HG02610 (cell line): Measurements from ENCODE around the gene DPM1.

Experiments used
- ATAC-seq: cut with Tn5 transposase; IDR thresholded peaks from one replicate; pipeline ENCODE4 v1.9.1; 2021; ENCODE audit warnings: mild to moderate bottlenecking, moderate library complexity; ENCODE audit not compliant: unreplicated experiment

DPM1 gene

DNA sequence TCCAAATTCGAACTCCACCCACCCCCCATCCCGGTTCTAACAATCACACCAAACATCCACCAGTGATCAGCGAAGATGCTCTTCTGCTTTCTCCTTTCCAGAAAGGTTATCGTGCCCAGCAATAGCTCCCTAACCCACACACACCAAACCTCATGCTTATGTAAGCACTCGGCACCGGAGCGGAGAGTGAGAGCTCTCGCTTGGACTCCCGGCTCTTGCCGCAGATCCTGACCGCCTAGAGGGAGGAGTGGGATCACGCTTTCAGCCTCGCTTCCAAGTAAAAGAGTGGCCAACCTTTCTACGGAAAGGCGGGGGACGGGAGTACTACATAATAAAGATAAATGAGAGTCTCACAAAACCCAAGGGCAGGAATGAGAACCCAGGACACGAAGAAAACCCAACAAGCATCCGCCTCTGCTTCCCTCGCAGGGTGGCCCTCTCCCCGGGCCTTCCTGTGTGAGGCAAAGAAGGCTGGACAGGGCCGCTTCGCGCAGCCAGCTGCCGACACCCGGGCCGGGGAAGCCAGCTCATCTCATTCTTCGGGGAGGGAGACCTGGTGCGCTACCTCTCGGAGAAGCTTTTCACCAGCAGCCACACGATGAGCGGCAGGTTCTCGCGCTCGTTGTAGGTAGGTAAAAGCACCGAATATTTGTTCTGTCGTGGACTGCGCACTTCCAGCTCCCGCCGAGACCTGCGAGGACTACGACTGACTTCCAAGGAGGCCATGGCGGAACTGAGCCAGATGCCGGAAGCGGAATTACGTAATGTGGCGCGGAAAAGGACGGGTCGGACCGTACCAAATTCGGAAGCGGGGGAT, at the start of gene DPM1:
Gene DPM1, minus strand, starts transcription at position 735 of the 817 bp plus-strand sequence. Its CDS starts 9 bp downstream, at position 726.
- ATAC-seq = peak; percentile 76

DNA sequence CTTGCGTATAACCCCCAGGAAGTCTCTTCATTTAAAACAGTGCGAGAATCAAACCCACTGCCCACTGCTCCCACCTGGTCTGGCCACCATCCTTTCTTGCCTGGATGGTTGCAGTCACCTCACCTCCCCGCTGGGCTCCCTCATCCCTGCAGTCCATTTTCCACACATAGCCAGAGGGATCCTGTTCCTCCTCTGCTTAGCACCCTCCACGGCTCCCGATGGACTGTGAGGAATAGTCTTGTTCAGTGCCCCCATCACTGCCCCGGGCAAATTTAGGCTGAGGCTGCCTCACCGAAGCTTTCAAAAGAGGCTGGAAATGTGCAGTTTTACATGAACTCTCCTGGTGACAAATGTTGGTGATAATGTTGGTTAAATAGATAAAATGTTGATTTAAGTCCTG, 46.9 kb upstream of the DPM1 start:
- no peak for ATAC-seq

DNA sequence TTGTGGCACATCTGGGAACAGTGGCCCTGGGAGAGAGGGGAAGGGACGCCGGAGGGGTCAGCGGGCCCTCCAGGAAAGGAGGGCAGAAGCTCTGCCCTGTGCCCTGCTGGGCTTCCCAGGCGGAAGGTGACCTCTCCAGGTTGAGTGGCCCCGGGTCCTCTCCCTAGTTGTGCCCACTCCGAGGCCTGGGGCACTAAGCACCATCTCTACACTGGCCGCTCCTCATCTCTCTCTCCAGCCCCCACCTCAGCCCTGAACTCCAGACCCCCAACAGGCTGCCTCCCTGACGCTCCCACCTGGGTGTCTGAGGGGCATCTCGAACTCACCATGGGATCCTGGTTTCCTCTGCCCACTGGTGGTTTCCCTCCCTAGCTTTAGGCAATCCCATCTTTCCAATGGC, 46.4 kb upstream of the DPM1 start:
- no peak for ATAC-seq

DNA sequence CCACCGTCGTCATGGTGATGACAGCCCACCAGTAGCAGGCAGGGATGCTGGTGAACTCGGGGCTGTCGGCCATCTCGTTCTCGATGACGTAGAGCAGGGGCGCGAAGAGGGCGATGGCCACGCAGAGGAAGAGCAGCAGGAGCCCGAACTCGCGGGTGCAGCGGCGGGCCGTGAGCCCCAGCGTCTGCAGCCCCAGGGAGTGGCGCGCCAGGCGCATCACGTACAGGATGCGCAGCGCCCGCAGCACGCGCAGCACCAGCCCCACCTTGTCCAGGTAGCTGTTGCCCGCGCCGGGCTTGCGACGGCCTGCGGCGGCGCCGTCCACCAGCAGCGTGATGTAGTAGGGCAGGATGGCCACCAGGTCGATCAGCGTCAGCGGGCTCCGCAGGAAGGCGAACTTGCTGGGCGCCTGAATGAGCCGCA, 46.0 kb upstream of the DPM1 start:
- no peak for ATAC-seq

DNA sequence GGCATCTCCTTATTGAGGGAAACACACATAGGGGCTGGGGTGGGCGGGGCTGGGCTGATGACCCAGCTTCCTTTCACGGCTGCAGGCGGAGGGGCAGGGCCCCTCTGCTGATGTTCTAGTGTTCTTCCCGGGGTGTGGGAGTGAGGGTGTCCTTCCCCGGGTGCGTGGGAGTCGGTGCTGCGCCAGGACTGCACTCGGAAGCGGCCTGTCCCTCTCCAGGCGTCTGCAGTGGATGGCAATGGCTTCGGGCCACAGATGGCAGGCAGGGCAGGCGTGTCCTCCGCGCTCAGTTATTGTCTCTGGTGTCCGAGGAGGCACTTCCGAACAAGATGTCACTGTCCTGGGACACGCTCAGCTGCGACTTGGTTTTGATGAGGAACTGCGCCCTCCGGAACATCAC, 45.4 kb upstream of the DPM1 start:
- ATAC-seq = no peak

DNA sequence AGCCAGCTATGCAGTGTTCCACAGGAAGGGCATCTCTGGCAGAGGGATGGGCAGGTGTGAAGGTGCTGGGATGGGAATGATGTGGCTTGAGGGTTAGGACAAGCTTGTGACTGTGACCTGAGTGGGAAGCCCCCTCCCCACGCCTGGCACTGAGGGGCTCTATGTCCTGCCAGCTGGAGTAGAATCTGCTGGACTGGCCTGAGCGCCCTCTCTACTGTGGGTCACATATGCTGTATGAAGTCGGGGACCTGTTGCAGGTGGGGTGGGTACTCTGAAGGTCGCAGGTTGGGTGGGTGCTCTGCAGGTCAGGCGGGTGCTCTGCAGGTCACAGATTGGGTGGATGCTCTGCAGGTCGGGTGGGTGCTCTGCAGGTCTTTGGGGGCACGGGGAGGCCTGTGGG, 44.3 kb upstream of the DPM1 start:
- ATAC-seq = no peak

DNA sequence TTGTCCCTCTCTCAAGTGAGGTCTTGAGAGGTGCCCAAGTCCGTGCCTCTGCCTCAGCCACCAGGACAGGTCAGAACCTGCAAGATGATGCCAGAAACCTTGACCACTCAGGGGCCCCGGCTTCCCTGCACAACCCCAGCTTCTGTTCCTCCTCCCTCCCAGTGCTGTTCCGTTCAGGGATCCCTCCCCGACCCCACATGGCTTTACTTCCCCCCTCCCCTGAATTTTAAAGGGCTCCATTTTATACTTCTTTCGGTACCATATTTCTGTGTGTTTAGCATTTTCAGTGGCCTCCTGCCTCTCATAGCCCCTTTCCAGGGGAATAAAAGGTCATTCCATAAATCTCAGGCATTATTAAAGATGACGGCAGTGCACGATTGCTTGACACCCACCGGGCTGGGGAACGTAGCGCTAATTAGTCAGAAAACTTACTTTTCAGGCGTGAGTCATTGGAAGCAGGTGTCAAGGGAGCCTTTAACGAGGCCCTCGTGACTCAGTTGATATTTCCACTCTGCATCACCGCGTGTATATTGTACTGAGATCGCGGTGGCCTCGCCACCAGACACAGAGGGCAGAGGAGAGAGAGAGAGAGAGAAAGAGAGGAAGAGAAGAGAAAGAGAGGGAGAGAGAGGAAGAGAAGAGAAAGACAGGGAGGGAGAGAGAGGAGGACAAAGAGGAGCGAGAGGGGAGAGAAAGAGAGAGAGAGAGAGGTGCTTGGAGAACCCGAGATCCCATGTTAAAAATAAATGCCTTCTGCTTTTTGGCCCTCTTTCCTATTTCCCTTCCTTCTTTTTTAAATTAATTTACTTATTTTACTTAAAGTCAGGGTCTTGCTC, 43.3 kb upstream of the DPM1 start:
- ATAC-seq = no peak

DNA sequence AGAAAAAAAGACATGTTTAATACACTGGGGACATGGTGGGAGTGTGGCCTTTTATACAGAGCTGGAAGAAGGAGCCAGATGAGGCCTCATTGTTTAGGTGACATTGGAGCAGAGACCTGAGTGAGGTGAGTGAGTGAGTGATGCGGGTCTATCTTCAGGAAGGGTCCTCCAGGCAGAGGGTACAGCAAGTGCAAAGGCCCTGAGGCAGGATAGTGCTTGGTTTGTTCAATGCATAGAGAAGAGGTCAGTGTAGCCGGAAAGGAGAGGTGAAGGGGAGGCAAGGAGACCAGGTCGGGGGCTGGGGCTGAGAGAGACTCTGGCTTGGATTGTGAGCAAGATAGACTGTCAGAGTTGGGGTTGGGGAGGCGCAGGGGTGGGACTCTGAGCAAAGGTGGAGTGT, 41.0 kb upstream of the DPM1 start:
- no peak for ATAC-seq

DNA sequence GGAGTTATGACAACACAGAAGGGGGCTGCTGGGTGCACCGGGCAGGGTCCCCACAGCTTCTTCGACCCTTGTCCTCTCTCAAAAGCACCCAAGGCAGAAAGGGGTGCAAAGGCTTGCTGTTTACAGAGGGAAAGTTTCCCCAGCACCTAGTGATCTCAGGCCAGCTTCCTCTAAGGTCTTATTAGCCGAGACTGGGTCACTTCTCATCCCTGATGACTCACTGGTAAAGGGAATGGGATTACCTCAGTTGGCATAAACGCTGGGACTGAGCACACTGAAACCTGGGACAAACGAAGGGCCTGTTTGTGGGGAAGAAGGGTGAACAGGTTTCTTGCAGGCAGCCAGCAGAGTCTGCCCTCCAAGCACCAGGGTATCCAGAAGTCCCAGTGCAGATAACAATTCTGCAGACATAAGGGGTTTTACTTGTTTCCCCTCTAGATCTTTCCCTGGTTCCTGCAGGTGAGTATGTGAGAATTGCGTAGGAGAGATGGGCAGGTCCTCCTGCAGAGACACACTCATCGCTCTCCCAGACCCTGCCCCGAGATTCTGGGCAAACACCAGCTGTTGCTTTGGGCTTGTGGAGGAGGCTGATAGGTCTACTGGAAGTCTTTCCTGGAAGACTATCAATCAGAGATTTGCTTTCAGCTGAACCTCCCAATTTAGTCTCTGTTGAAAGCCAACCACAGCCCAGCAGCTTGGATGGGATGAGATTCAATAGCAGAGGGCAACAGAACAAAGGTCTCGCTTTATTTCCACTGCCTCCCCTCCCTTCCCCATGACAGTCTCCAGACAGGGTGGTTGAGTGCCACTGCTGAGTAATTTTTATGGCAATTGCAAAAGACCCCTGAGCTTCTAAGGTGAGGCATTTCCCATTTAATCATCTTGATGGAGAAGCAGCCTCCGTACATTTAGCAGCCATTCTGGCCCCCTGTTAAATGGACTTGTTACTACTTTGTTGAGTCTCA, 38.9 kb upstream of the DPM1 start:
- ATAC-seq = no peak

DNA sequence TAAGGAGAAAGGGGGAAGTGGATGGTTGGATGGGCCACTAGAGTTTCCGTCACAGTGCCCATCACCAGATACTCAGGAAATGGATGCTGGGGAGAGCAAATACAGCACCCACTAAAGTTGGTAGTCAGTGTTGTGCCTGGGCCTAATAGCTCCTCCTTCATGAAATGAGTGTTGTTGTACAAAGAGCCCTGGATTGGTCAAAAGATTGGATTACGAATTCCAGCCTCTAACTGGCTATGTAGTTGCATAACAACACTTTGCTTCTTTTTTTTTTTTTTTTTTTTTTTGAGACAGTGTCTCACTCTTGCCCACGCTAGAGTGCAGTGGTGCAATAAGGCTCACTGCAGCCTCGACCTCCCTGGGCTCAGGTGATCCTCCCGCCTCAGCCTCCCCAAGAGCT, 37.2 kb upstream of the DPM1 start:
- ATAC-seq = no peak

DNA sequence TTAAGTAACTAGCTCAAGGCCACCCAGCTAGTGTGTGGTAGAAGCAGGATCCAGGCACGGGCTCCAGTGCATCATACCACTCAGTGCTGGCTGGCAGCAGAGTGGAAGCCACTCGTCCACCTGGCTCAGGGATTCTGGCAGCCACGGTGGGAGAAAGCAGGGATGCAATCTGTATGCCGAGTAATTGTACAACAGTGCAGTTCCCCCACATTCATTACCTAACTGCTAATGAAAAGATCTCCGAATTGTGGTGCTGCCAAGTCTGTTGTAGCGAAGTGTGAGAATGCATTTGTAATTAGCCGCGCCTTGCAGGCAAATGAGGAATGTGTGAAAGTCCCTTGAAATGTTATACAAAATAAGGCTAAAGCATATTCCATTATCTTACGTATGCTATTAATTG, 35.5 kb upstream of the DPM1 start:
- ATAC-seq = no peak

DNA sequence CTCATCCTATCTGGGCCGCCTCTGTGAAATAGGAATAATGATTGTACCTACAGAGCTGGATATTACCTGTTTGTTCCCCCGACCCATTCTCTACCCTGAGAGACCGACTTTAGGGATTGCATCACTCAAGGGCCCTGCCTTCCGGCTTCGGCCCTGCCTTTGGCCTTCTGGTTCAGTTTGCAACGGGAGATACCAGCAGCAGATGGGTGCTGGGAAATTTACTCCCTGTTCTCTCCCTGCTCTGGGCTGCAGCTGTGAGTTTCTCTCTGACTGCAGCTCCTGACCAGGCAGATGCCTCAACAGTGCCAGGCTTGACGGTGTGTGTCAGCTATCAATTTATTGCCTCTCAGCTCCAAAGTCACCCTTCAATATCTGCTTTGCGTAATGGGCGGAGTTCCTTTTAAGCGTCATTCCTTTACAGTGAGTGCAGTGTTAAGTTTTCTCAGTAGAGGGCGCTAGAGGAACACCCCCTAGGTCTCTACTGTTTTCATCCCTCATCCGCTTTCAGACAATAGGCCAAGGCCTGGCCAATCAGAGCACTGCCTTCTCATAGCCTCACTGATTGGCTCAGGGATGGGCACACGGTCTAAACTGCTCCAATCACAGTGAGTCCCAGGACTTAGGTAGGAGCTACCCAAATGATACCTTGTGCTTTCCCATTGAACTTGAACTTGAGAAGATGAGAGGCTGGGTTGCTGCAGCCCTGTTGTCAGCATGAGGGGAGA, 34.6 kb upstream of the DPM1 start:
- ATAC-seq = peak; percentile 62

DNA sequence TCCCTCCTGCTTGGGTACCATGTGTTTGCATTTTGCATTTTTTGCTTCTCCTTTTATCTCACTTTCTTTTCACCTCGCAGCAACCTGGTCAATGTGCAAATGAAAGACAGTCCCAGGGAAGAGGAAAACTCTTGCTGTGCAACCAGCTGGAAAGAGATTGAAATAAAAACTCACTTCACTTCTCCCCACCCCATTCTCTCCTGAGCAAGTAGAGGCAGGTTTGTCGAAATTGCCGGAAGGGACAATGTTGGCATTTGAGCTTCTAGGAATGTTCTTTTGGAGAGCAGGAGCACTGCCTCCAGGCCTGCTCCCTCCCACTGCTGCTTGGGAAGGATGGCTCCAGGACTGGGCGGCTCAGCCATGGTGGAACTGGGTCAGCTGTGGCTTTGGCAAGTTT, 34.0 kb upstream of the DPM1 start:
- no peak for ATAC-seq

DNA sequence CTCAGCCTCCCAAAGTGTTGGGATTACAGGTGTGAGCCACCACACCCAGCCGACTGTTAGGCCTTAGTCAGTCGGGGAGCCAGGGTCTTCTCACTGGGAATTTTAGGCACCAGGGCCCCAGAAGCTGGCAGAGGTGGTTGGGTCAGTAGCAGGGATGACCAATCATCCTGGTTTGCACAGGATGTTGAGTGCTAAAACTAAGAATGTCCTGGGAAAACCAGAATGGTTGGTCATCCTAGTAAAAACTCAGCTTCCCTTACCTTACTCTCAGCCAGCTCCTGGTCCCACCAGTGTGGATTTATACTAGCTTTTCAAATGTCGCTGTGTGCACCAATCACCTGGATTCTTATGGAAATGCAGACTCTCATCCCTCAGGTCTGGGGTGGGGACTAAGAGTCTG, 32.7 kb upstream of the DPM1 start:
- no peak for ATAC-seq

DNA sequence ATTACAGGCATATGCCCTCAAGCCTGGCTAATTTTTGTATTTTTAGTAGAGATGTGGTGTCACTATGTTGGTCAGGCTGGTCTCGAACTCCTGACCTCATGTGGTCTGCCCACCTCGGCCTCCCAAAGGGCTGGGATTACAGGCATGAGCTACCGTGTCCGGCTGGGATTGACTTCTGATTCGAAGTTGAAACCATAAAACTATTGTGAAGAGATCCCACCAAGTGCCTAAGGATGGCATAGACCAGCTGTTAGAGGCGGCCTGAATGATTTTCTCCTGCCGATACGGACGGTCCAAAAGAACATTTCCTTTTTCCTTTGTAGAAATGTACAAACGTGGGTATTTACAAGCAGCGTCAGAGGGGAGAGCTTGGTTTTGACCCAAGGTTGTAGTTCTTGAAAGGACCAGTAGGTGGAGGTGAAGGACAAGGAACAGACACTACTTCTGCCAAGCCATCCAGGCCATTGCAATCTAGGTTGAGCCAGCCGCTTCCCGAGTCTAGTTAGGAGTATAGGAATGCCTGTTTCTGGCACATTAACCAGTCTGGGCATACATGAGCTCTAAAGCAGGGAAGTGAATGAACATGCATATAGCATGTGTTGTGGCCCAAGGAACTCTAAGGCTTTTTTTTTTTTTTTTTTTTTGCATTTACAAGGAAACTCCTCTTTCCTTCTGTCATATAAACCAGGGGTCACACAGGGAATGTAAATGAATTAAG, 29.3 kb upstream of the DPM1 start:
- ATAC-seq = no peak

DNA sequence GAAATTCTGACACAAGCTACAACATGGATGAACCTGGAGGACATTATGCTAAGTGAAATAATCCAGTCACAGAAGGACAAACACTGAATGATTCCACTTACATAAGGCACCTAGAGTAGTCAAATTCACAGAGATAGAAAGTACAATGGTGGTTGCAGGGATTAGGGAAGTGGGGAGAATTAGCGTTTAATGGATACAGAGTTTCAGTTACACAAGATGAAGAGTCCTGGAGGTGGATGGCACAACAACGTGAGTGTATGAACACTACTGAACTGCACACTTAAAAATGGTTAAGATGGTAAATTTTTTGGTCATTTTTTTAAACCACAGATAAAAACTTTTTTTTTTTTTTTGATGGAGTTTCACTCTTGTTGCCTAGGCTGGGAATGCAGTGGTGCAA, 25.0 kb upstream of the DPM1 start:
- no peak for ATAC-seq

DNA sequence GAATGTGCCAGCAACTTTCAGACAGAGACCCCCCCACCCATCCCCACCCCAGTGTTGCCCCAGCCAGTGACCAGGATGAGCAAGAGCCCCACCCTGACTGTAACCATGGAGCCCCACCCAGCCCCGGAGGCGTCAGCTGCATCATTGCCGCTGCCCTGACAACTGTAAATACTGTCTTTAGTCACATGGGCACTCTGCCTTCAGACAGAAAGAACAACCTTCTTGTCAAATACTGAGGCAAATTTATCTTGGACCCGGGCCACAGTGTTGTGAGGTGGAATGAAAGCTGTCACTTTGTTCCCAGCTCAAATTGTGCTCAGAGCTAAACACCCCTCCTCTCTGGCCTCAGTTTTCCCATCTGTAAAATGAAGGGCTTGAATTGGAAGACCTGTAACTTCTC, 24.0 kb upstream of the DPM1 start:
- ATAC-seq = no peak

DNA sequence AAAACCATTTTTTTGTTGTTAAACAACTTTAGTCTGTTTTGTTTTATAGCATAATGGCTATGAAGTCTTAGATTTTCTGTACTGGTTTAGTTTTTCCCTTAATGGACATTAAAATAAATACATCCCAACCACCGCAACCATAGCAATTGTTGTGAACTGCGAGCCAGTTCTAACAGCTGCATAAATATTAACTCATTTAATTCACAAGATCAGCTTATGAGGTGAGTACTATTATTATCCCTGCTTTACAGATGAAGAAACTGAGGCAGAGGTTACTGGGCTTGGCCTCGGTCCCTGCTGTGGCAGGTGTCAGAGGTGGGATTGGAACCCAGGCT, 23.3 kb upstream of the DPM1 start:
- no peak for ATAC-seq

DNA sequence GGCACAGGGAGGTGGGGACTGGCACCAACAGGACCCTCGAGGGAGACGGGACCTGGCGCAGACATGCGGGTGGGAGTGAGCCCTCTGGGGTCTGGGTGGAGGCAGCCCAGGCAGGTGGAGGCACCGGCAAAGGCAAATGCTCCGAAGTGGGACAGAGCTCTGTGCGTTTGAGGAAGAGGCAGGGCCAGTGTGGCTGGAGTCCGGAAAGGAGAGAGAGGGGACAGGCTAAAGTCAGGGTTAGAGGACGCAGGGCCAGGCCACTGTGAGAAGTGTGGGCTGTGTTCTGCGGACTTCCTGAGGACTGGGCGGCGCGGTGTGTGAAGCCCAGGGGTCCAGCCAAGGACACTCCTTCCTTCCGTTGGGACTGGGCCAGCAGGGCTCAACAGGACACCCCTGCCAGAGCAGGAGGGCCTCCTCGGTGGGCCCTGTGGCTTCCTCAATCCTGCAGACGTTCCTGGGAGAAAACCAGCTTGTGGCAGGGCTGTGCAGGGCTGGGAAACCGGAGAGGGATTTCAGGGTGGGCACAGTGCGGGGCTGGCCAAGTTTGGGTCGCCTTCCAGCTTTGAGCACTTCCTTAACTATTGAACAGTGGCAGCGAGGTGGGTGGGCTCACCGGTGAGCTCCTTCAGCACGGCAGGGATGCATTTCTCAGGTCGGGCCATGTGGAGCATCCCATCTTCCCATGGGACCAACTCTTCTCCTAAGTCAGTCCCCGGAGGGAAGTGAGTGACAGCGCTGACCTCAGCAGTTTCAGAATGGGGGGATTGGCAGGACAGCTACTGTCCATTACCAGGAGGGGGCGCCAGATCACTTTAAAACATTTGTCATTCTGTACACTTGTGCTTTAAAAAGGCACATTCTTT, 22.8 kb upstream of the DPM1 start:
- ATAC-seq = no peak
